Neutrophil (primary cell): ENCODE data around the gene NKPD1.

Experiments used
- H3K27ac ChIP-seq: fragments of 200-600 bp; sonication (generic); 2 replicates; pipeline ENCODE4 v1.5.1; 2016; ENCODE audit warnings: mild to moderate bottlenecking, moderate library complexity
- H3K27me3 ChIP-seq: fragments of 200-600 bp; sonication (generic); 2 replicates; pipeline ENCODE4 v1.6.0; 2016; ENCODE audit warnings: mild to moderate bottlenecking
- H3K36me3 ChIP-seq: fragments of 200-600 bp; sonication (generic); 2 replicates; pipeline ENCODE4 v1.5.1; 2017
- H3K4me1 ChIP-seq, 2 experiments: fragments of 200-600 bp in 1 of 2; sonication (generic) in 1 of 2; 1 replicate in 1 of 2; 2 replicates in 1 of 2; pipeline versions ENCODE4 v1.5.1 to v1.6.1; 2013 to 2016; ENCODE audit warnings: low read depth in 1 of 2, low read length in 1 of 2, mild to moderate bottlenecking in 1 of 2, moderate library complexity in 1 of 2; ENCODE audit not compliant: control insufficient read depth in 1 of 2, insufficient read depth in 1 of 2
- H3K4me3 ChIP-seq, 2 experiments: fragments of 200-600 bp in 1 of 2; sonication (generic) in 1 of 2; 1 replicate in 1 of 2; 2 replicates in 1 of 2; pipeline ENCODE4 v1.5.1; 2013 to 2016; ENCODE audit warnings: low read depth in 1 of 2, low read length in 1 of 2, mild to moderate bottlenecking in 1 of 2, moderate library complexity in 1 of 2
- H3K9me3 ChIP-seq: fragments of 200-600 bp; sonication (generic); 2 replicates; pipeline ENCODE4 v1.5.1; 2016
- CTCF ChIP-seq: fragments of 200-600 bp; sonication (generic); IDR thresholded peaks from 2 replicates; pipeline ENCODE4 v1.5.1; 2016; ENCODE audit warnings: antibody characterized with exemption

NKPD1 gene

GRCh38 chr19:45130888-45131615, 29.7 kb downstream of the NKPD1 start:
- Histone ChIP-seq H3K4me1 (peaks cover 0 to 3% of the 10 kb centered on the region in 2 experiments), H3K9me3 (no peaks in the 10 kb centered on the region), H3K27ac (no peak overlapping the region), H3K4me3 (no peak overlapping the region), H3K27me3 (no peaks in the 10 kb centered on the region), H3K36me3 (no peaks in the 10 kb centered on the region)
- TF ChIP-seq CTCF: no peak

- Histone ChIP-seq H3K36me3 (no peaks in the 10 kb centered on the region), H3K27me3 (no peaks in the 10 kb centered on the region), H3K9me3 (no peaks in the 10 kb centered on the region), H3K4me3 (no peak overlapping the region), H3K4me1 (peaks cover 0 to 6% of the 10 kb centered on the region in 2 experiments), H3K27ac (no peak overlapping the region)
- no peak for TF ChIP-seq CTCF
These were observed 30.5 kb downstream of the NKPD1 start for GRCh38 chr19:45130236-45130635.

GRCh38 chr19:45128806-45129205, 32.0 kb downstream of the NKPD1 start:
- no peaks in the 10 kb centered on the region for H3K9me3 ChIP-seq
- no peak overlapping the region for H3K4me3 ChIP-seq
- no peaks in the 10 kb centered on the region for H3K36me3 ChIP-seq
- no peak overlapping the region for H3K27ac ChIP-seq
- H3K27me3 ChIP-seq: no peaks in the 10 kb centered on the region
- peaks cover 0 to 6% of the 10 kb centered on the region in 2 experiments for H3K4me1 ChIP-seq
- TF ChIP-seq CTCF: no peak

- Histone ChIP-seq H3K4me3 (no peak overlapping the region), H3K4me1 (peaks cover 0 to 6% of the 10 kb centered on the region in 2 experiments), H3K27ac (no peak overlapping the region), H3K36me3 (peaks cover 3% of the 10 kb centered on the region), H3K9me3 (no peaks in the 10 kb centered on the region), H3K27me3 (no peaks in the 10 kb centered on the region)
- TF ChIP-seq CTCF: no peak
These were observed 32.6 kb downstream of the NKPD1 start for GRCh38 chr19:45128146-45128545.

- peaks cover 0 to 6% of the 10 kb centered on the region in 2 experiments for H3K4me1 ChIP-seq
- no peak for TF ChIP-seq CTCF
- no peak overlapping the region for H3K27ac ChIP-seq
- peaks cover 3% of the 10 kb centered on the region for H3K36me3 ChIP-seq
- H3K27me3 ChIP-seq: no peaks in the 10 kb centered on the region
- no peak overlapping the region for H3K4me3 ChIP-seq
- no peaks in the 10 kb centered on the region for H3K9me3 ChIP-seq
These were observed 34.1 kb downstream of the NKPD1 start for GRCh38 chr19:45126654-45127053.
